HepG2 (cell line): ENCODE results near the gene PIGC. TPM values are rescaled to one million over a fixed set of nuclear protein-coding genes. Genes with fewer than 3 reads are reported as not detected.

ENCODE experiments used
- CBX2 ChIP-seq, 2 experiments: fragments of 200-600 bp in 1 of 2; sonication (generic); formaldehyde crosslinking in 1 of 2; IDR thresholded peaks; 2 replicates each; pipeline versions ENCODE4 v1.7.0 to v1.8.1; 2018 to 2022; ENCODE audit warnings: low read depth in 2 of 2, low read length in 1 of 2, mild to moderate bottlenecking in 1 of 2, missing genetic modification reagents in 1 of 2
- CCDC6 ChIP-seq: sonication (generic); formaldehyde crosslinking; IDR thresholded peaks from 2 replicates; pipeline ENCODE4 v1.8.1; 2022; ENCODE audit warnings: mild to moderate bottlenecking, missing genetic modification reagents, moderate library complexity
- CHCHD3 ChIP-seq: sonication (generic); formaldehyde crosslinking; IDR thresholded peaks from 2 replicates; pipeline ENCODE4 v1.8.0; 2022; ENCODE audit warnings: mild to moderate bottlenecking, missing genetic modification reagents, moderate library complexity
- ETV5 ChIP-seq: IDR thresholded peaks from 2 replicates; pipeline ENCODE4 v1.6.1; 2018; ENCODE audit warnings: missing biosample characterization, missing genetic modification reagents, inconsistent platforms, borderline replicate concordance
- FOXA3 ChIP-seq: IDR thresholded peaks from 2 replicates; pipeline ENCODE4 v1.6.1; 2016; ENCODE audit warnings: missing genetic modification reagents, missing compliant biosample characterization
- LCORL ChIP-seq, 2 experiments: fragments of 450-650 bp in 1 of 2; sonication (generic) in 1 of 2; formaldehyde crosslinking in 1 of 2; IDR thresholded peaks; 2 replicates each; pipeline versions ENCODE4 v1.5.0 to v1.6.1; 2017 to 2020; ENCODE audit warnings: antibody characterized with exemption in 1 of 2, missing genetic modification reagents in 1 of 2
- MIER2 ChIP-seq: IDR thresholded peaks from 2 replicates; pipeline ENCODE4 v1.6.1; 2016; ENCODE audit warnings: missing biosample characterization, missing genetic modification reagents
- MLXIP ChIP-seq: sonication (generic); formaldehyde crosslinking; IDR thresholded peaks from 2 replicates; pipeline ENCODE4 v1.9.0; 2021; ENCODE audit warnings: missing genetic modification reagents, borderline replicate concordance
- RFX3 ChIP-seq: IDR thresholded peaks from 2 replicates; pipeline ENCODE4 v1.6.1; 2016; ENCODE audit warnings: missing biosample characterization, missing genetic modification reagents
- SP4 ChIP-seq: sonication (generic); formaldehyde crosslinking; IDR thresholded peaks from 2 replicates; pipeline ENCODE4 v1.8.1; 2023; ENCODE audit warnings: mild to moderate bottlenecking, missing genetic modification reagents
- TEAD2 ChIP-seq: sonication (generic); formaldehyde crosslinking; IDR thresholded peaks from 2 replicates; pipeline ENCODE4 v1.9.0; 2021; ENCODE audit warnings: missing genetic modification reagents
- ZBTB20 ChIP-seq: sonication (generic); formaldehyde crosslinking; IDR thresholded peaks from 2 replicates; pipeline ENCODE4 v1.8.1; 2023; ENCODE audit warnings: missing genetic modification reagents, low read depth, mild to moderate bottlenecking, borderline replicate concordance
- ZBTB7B ChIP-seq: sonication (generic); formaldehyde crosslinking; IDR thresholded peaks from 2 replicates; pipeline ENCODE4 v1.4.0; 2020; ENCODE audit warnings: missing genetic modification reagents
- ZNF10 ChIP-seq: sonication (generic); formaldehyde crosslinking; IDR thresholded peaks from 2 replicates; pipeline ENCODE4 v1.4.0; 2020; ENCODE audit warnings: mild to moderate bottlenecking, low read depth, missing genetic modification reagents, borderline replicate concordance
- ZNF136 ChIP-seq: sonication (generic); formaldehyde crosslinking; IDR thresholded peaks from 2 replicates; pipeline ENCODE4 v1.8.1; 2022; ENCODE audit warnings: low read depth, mild to moderate bottlenecking, moderate library complexity, missing genetic modification reagents
- ZNF253 ChIP-seq: sonication (generic); formaldehyde crosslinking; IDR thresholded peaks from 2 replicates; pipeline ENCODE4 v1.8.0; 2022; ENCODE audit warnings: mild to moderate bottlenecking, missing genetic modification reagents, borderline replicate concordance
- ZNF335 ChIP-seq: sonication (generic); formaldehyde crosslinking; IDR thresholded peaks from 2 replicates; pipeline ENCODE4 v1.4.0; 2020; ENCODE audit warnings: missing genetic modification reagents
- ZNF513 ChIP-seq: sonication (generic); formaldehyde crosslinking; conservative IDR thresholded peaks from 2 replicates; pipeline ENCODE4 v1.5.0; 2020; ENCODE audit warnings: missing genetic modification reagents
- ZNF543 ChIP-seq: sonication (generic); formaldehyde crosslinking; IDR thresholded peaks from 2 replicates; pipeline ENCODE4 v1.4.0; 2020; ENCODE audit warnings: mild to moderate bottlenecking, missing genetic modification reagents
- ZNF749 ChIP-seq: sonication (generic); formaldehyde crosslinking; IDR thresholded peaks from 2 replicates; pipeline ENCODE4 v1.8.0; 2022; ENCODE audit warnings: mild to moderate bottlenecking, missing genetic modification reagents, moderate library complexity, borderline replicate concordance
- ZNF768 ChIP-seq: sonication (generic); formaldehyde crosslinking; IDR thresholded peaks from 2 replicates; pipeline ENCODE4 v1.4.0; 2020; ENCODE audit warnings: missing genetic modification reagents
- ZNF879 ChIP-seq: sonication (generic); formaldehyde crosslinking; IDR thresholded peaks from 2 replicates; pipeline ENCODE4 v1.8.1; 2023; ENCODE audit warnings: missing genetic modification reagents
- polyA plus RNA-seq, 8 experiments: library from polyadenylated mRNA; depleted of rRNA in 3 of 8; stranded (reverse) in 7 of 8; unstranded in 1 of 8; fragments of >200 nt; fragmentation: Illumina TruSeq in 4 of 8; extraction: Trizol in 4 of 8; gene quantifications; 2 replicates each; pipeline versions ENCODE4 v1.2.1 to v1.2.3, GENCODE V29; 2011 to 2016; ENCODE audit warnings: low read depth in 4 of 8, missing spikeins in 1 of 8, mixed read lengths in 1 of 8; ENCODE audit not compliant: insufficient read depth in 1 of 8
- total RNA-seq, 5 experiments: library from RNA; depleted of rRNA; stranded (reverse); fragments of >200 nt; fragmentation: Illumina TruSeq; extraction: Trizol; gene quantifications; 2 replicates each; pipeline ENCODE4 v1.2.3, GENCODE V29; 2016; ENCODE audit warnings: low read depth in 1 of 5
- TF ChIP-seq, protein P1 (sequence below): sonication (generic); formaldehyde crosslinking; IDR thresholded peaks from 2 replicates; pipeline ENCODE4 v1.8.1; 2023; ENCODE audit warnings: mild to moderate bottlenecking, missing genetic modification reagents, borderline replicate concordance

PIGC gene
- total and polyA plus RNA-seq, 2 of the 13 experiments (the other 11 are each of a cell fraction or from before 2014, with no cell fraction given) = 26.7 to 29.5 TPM

- TF ChIP-seq ZNF879 (0 out of 2 replicates have a peak, but pooled peaks have one; percentile 74), MLXIP (CRISPR knock-in tag) (no peak), ZNF136 (CRISPR knock-in tag) (no peak), ZNF768 (CRISPR knock-in tag) (no peak), ZNF253 (CRISPR knock-in tag) (no peak; the same call in 1 of the 2 replicates), ZBTB7B (no peak), LCORL (IDR thresholded peaks at IDR 0.05) (no peak), LCORL (CRISPR knock-in tag; IDR thresholded peaks at IDR 0.05) (peak; percentile 64; the same call in 1 of the 2 replicates), ZBTB20 (CRISPR knock-in tag) (no peak), CBX2 (IDR thresholded peaks at IDR 0.05; ENCODE audit: low read depth, low read length) (no peak), CBX2 (CRISPR knock-in tag; IDR thresholded peaks at IDR 0.05; ENCODE audit: low read depth) (no peak), ZNF543 (0 out of 2 replicates have a peak, but pooled peaks have one; percentile 55), MIER2 (CRISPR knock-in tag) (peak; percentile 55; the same call in 1 of the 2 replicates), RFX3 (no peak), CCDC6 (CRISPR knock-in tag) (peak; percentile 58; the same call in 1 of the 2 replicates), ZNF749 (CRISPR knock-in tag) (peak; percentile 79; the same call in 1 of the 2 replicates), ZNF513 (CRISPR knock-in tag) (no peak), ZNF335 (no peak), SP4 (CRISPR knock-in tag) (peak; percentile 21), ZNF10 (CRISPR knock-in tag) (no peak), FOXA3 (CRISPR knock-in tag) (no peak), TEAD2 (CRISPR knock-in tag) (no peak), ETV5 (CRISPR knock-in tag) (no peak), CHCHD3 (CRISPR knock-in tag) (no peak)
- TF ChIP-seq, protein P1, sequence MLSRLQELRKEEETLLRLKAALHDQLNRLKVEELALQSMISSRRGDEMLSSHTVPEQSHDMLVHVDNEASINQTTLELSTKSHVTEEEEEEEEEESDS (CRISPR knock-in tag) = no peak; the same call in 1 of the 2 replicates
Observed at GRCh38 chr1:172449585-172450523, 6.0 kb upstream of the PIGC start (continued).
